Neural cell (in vitro differentiated cells): ENCODE data around the gene TNFRSF17.

Experiments used
- EP300 ChIP-seq: fragments of 450-650 bp; conservative IDR thresholded peaks from 2 replicates; pipeline ENCODE4 v1.6.1; 2014; ENCODE audit warnings: antibody characterized with exemption, mild to moderate bottlenecking, moderate library complexity; ENCODE audit not compliant: poor library complexity, severe bottlenecking
- EZH2 ChIP-seq: fragments of 200-600, 300-800 bp; shearing (Covaris generic), sonication (generic); IDR thresholded peaks from 2 replicates; pipeline ENCODE4 v1.6.1; 2014; ENCODE audit warnings: antibody characterized with exemption, low read length, borderline replicate concordance, mild to moderate bottlenecking; ENCODE audit not compliant: insufficient read depth, poor library complexity, severe bottlenecking
- MXI1 ChIP-seq: fragments of 450-650 bp; conservative IDR thresholded peaks from 2 replicates; pipeline ENCODE4 v1.6.1; 2014; ENCODE audit warnings: antibody characterized with exemption, mild to moderate bottlenecking; ENCODE audit not compliant: poor library complexity, severe bottlenecking
- POLR2AphosphoS5 ChIP-seq: IDR thresholded peaks from 2 replicates; pipeline ENCODE4 v1.6.1; 2012
- RAD21 ChIP-seq: fragments of 450-650 bp; conservative IDR thresholded peaks from 2 replicates; pipeline ENCODE4 v1.6.1; 2014; ENCODE audit warnings: antibody characterized with exemption, mild to moderate bottlenecking, moderate library complexity
- SMC3 ChIP-seq: fragments of 450-650 bp; conservative IDR thresholded peaks from 2 replicates; pipeline ENCODE4 v1.6.1; 2014; ENCODE audit warnings: antibody characterized with exemption, mild to moderate bottlenecking, moderate library complexity; ENCODE audit not compliant: poor library complexity
- TAF1 ChIP-seq: IDR thresholded peaks from 2 replicates; pipeline ENCODE4 v1.6.1; 2012; ENCODE audit warnings: low read depth
- TF ChIP-seq, protein P1 (sequence below): IDR thresholded peaks from 2 replicates; pipeline ENCODE4 v1.6.1; 2012; ENCODE audit warnings: borderline replicate concordance
- TF ChIP-seq, protein P2 (sequence below): fragments of 450-650 bp; IDR thresholded peaks from 2 replicates; pipeline ENCODE4 v1.5.1; 2014; ENCODE audit warnings: antibody characterized with exemption, mild to moderate bottlenecking, moderate library complexity; ENCODE audit not compliant: poor library complexity, severe bottlenecking

DNA sequence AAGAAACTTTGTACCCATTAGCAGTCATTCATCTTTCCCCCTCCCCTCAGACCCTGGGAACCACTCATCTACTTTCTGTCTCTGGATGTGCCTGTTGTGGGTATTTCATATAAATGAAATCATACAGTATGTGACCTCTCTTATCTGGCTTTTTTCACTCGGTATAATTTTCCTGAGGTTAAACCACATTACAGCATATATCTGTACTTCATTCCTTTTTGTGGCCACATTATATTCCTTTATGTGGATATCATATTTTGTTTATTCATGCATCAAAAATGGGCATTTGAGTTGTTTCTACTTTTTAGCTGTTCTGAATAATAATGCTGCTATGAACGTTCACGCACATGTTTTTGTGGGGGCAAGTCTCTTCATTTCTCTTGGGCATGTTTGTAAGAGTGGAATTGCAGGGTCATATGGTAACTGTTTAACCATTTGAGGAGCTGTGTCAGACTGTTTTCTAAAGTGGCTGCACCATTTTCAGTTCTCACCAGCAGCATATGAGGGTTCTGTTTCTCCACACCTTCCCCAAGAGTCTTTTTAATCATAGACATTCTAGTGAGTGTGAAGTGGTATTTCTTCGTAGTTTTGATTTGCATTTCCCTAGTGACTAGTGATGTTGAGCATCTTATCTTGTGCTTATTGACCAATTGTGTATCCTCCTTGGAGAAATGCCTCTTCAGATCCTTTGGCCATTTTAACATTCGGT is 15.3 kb downstream of the TNFRSF17 start:
- TF ChIP-seq, protein P1, sequence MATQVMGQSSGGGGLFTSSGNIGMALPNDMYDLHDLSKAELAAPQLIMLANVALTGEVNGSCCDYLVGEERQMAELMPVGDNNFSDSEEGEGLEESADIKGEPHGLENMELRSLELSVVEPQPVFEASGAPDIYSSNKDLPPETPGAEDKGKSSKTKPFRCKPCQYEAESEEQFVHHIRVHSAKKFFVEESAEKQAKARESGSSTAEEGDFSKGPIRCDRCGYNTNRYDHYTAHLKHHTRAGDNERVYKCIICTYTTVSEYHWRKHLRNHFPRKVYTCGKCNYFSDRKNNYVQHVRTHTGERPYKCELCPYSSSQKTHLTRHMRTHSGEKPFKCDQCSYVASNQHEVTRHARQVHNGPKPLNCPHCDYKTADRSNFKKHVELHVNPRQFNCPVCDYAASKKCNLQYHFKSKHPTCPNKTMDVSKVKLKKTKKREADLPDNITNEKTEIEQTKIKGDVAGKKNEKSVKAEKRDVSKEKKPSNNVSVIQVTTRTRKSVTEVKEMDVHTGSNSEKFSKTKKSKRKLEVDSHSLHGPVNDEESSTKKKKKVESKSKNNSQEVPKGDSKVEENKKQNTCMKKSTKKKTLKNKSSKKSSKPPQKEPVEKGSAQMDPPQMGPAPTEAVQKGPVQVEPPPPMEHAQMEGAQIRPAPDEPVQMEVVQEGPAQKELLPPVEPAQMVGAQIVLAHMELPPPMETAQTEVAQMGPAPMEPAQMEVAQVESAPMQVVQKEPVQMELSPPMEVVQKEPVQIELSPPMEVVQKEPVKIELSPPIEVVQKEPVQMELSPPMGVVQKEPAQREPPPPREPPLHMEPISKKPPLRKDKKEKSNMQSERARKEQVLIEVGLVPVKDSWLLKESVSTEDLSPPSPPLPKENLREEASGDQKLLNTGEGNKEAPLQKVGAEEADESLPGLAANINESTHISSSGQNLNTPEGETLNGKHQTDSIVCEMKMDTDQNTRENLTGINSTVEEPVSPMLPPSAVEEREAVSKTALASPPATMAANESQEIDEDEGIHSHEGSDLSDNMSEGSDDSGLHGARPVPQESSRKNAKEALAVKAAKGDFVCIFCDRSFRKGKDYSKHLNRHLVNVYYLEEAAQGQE: no peak
- no peak for TF ChIP-seq SMC3
- TF ChIP-seq, protein P2, sequence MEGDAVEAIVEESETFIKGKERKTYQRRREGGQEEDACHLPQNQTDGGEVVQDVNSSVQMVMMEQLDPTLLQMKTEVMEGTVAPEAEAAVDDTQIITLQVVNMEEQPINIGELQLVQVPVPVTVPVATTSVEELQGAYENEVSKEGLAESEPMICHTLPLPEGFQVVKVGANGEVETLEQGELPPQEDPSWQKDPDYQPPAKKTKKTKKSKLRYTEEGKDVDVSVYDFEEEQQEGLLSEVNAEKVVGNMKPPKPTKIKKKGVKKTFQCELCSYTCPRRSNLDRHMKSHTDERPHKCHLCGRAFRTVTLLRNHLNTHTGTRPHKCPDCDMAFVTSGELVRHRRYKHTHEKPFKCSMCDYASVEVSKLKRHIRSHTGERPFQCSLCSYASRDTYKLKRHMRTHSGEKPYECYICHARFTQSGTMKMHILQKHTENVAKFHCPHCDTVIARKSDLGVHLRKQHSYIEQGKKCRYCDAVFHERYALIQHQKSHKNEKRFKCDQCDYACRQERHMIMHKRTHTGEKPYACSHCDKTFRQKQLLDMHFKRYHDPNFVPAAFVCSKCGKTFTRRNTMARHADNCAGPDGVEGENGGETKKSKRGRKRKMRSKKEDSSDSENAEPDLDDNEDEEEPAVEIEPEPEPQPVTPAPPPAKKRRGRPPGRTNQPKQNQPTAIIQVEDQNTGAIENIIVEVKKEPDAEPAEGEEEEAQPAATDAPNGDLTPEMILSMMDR: no peak
- TF ChIP-seq MXI1: no peak
- no peak for TF ChIP-seq EP300
- no peak for TF ChIP-seq POLR2AphosphoS5
- no peak for TF ChIP-seq RAD21
- TF ChIP-seq EZH2: no peak
- TF ChIP-seq TAF1: no peak
